ENCODE measurements around the gene SLC9A3.

DNA sequence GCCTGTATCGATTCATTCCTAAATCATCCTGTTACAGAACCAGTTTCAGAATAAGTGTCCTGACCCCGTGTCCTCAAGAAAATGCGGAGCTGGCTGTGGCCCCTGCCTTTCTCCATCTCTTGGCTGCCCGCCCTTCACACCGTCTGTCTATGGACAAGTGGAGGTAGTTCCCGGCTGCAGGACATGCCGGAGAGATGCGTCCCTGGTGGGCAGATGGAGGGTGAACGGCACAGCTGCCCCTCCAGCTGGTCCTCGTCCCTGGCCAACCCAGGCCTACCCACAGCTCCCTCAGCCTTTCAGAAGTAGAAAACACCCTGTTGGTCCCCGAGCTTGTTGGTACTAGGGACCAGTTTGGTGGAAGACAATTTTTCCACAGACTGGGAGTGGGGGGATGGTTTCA lies 96.0 kb downstream of the SLC9A3 start:
- TF ChIP-seq TAF1 (IDR thresholded peaks at IDR 0.05; ENCODE audit: low read depth) (no peak), CREB1 (IDR thresholded peaks at IDR 0.05; ENCODE audit: low read depth) (no peak)

Measured in Ishikawa (cell line).